WTC11 (cell line): ENCODE measurements around the gene FICD. TPM values are rescaled to one million over a fixed set of nuclear protein-coding genes. Genes with fewer than 3 reads are reported as not detected.

ENCODE experiments used
- ATAC-seq: fragments of 200-7000 bp; cut with Tn5 transposase; 2 replicates; pipeline ENCODE4 v1.10.0; 2021; ENCODE audit warnings: mild to moderate bottlenecking, moderate library complexity
- Bru-seq: library from RNA; stranded (reverse); fragments of 400-500 nt; gene quantifications from one replicate; lab custom pipeline; 2021; lab: Mats Ljungman, UMichigan
- CTCF ChIA-PET: fragments of 300-600 bp; sonication (Branson Sonifier 250); formaldehyde crosslinking; loops from one replicate; lab custom pipeline; 2021; ENCODE audit warnings: antibody characterized with exemption; lab: Charles Lee
- POLR2A ChIA-PET: fragments of 350-600 bp; sonication (Branson Sonifier 250); formaldehyde crosslinking; loops from one replicate; lab custom pipeline; 2021; ENCODE audit warnings: antibody characterized with exemption; lab: Charles Lee
- DNase-seq: peaks from one replicate; pipeline ENCODE4 v3.0.0; 2021; ENCODE audit warnings: low spot score
- H3K27ac Mint-ChIP-seq: 2 replicates; pipeline ENCODE4 v1.8.0; 2021; ENCODE audit warnings: mixed read lengths
- H3K27me3 Mint-ChIP-seq: 2 replicates; pipeline ENCODE4 v1.8.0; 2021; ENCODE audit warnings: low read depth, mild to moderate bottlenecking, moderate library complexity, mixed read lengths
- H3K36me3 Mint-ChIP-seq: 2 replicates; pipeline ENCODE4 v1.8.0; 2021; ENCODE audit warnings: mixed read lengths
- H3K4me1 Mint-ChIP-seq: 2 replicates; pipeline ENCODE4 v1.8.0; 2022; ENCODE audit warnings: mixed read lengths
- H3K4me3 Mint-ChIP-seq: 2 replicates; pipeline ENCODE4 v1.8.0; 2021; ENCODE audit warnings: mild to moderate bottlenecking, moderate library complexity, mixed read lengths
- H3K9me3 Mint-ChIP-seq: 2 replicates; pipeline ENCODE4 v1.8.0; 2021; ENCODE audit warnings: mixed read lengths
- ATF1 ChIP-seq: sonication (generic); formaldehyde crosslinking; IDR thresholded peaks from 2 replicates; pipeline ENCODE4 v1.8.1; 2023; ENCODE audit warnings: mild to moderate bottlenecking, moderate library complexity, missing genetic modification reagents
- CREM ChIP-seq: sonication (generic); formaldehyde crosslinking; IDR thresholded peaks from 2 replicates; pipeline ENCODE4 v1.8.1; 2022; ENCODE audit warnings: mild to moderate bottlenecking, missing genetic modification reagents, moderate library complexity
- FOXP4 ChIP-seq: sonication (generic); formaldehyde crosslinking; IDR thresholded peaks from 2 replicates; pipeline ENCODE4 v1.8.0; 2022; ENCODE audit warnings: mild to moderate bottlenecking, missing genetic modification reagents
- HMGXB4 ChIP-seq: sonication (generic); formaldehyde crosslinking; IDR thresholded peaks from 2 replicates; pipeline ENCODE4 v1.8.1; 2023; ENCODE audit warnings: mild to moderate bottlenecking, moderate library complexity, missing genetic modification reagents
- JAZF1 ChIP-seq: fragments of 250-450 bp; sonication (Bioruptor Pico); IDR thresholded peaks from 2 replicates; pipeline ENCODE4 v1.9.0; 2021; ENCODE audit warnings: moderate library complexity, mild to moderate bottlenecking, inconsistent platforms
- MLX ChIP-seq: sonication (generic); formaldehyde crosslinking; IDR thresholded peaks from 2 replicates; pipeline ENCODE4 v1.8.1; 2023; ENCODE audit warnings: mild to moderate bottlenecking, missing genetic modification reagents, moderate library complexity
- MXD4 ChIP-seq: fragments of 250-450 bp; sonication (Bioruptor Pico); IDR thresholded peaks from 2 replicates; pipeline ENCODE4 v1.8.0; 2021; ENCODE audit warnings: mild to moderate bottlenecking, moderate library complexity, borderline replicate concordance
- MYBL2 ChIP-seq: sonication (generic); formaldehyde crosslinking; IDR thresholded peaks from 2 replicates; pipeline ENCODE4 v1.8.1; 2023; ENCODE audit warnings: mild to moderate bottlenecking, moderate library complexity, missing genetic modification reagents
- NFE2L1 ChIP-seq: sonication (generic); formaldehyde crosslinking; IDR thresholded peaks from 2 replicates; pipeline ENCODE4 v1.8.1; 2023; ENCODE audit warnings: missing genetic modification reagents
- NFYB ChIP-seq: sonication (generic); formaldehyde crosslinking; conservative IDR thresholded peaks from 2 replicates; pipeline ENCODE4 v1.8.0; 2022; ENCODE audit warnings: low read depth, missing genetic modification reagents
- NR1H2 ChIP-seq: sonication (generic); formaldehyde crosslinking; IDR thresholded peaks from 2 replicates; pipeline ENCODE4 v1.9.0; 2021; ENCODE audit warnings: mild to moderate bottlenecking, moderate library complexity, missing genetic modification reagents
- OVOL2 ChIP-seq: fragments of 250-450 bp; sonication (Bioruptor Pico); IDR thresholded peaks from 2 replicates; pipeline ENCODE4 v1.9.0; 2021; ENCODE audit warnings: mild to moderate bottlenecking, borderline replicate concordance
- PRRX2 ChIP-seq: fragments of 250-450 bp; sonication (Bioruptor Pico); IDR thresholded peaks from 2 replicates; pipeline ENCODE4 v1.8.0; 2021; ENCODE audit warnings: mild to moderate bottlenecking
- RELA ChIP-seq: sonication (generic); formaldehyde crosslinking; IDR thresholded peaks from 2 replicates; pipeline ENCODE4 v1.8.1; 2022; ENCODE audit warnings: missing genetic modification reagents, mild to moderate bottlenecking, borderline replicate concordance
- RORB ChIP-seq: fragments of 250-450 bp; sonication (Bioruptor Pico); IDR thresholded peaks from 2 replicates; pipeline ENCODE4 v1.9.0; 2021; ENCODE audit warnings: mild to moderate bottlenecking
- SMAD4 ChIP-seq: sonication (generic); formaldehyde crosslinking; IDR thresholded peaks from 2 replicates; pipeline ENCODE4 v1.8.0; 2022; ENCODE audit warnings: mild to moderate bottlenecking, missing genetic modification reagents
- SOX15 ChIP-seq: fragments of 250-450 bp; sonication (Bioruptor Pico); IDR thresholded peaks from 2 replicates; pipeline ENCODE4 v1.9.0; 2021; ENCODE audit warnings: mild to moderate bottlenecking
- TCF7 ChIP-seq: sonication (generic); formaldehyde crosslinking; IDR thresholded peaks from 2 replicates; pipeline ENCODE4 v1.8.0; 2022; ENCODE audit warnings: mild to moderate bottlenecking, low read depth, missing genetic modification reagents, moderate library complexity
- TEAD4 ChIP-seq: sonication (generic); formaldehyde crosslinking; IDR thresholded peaks from 2 replicates; pipeline ENCODE4 v1.8.0; 2022; ENCODE audit warnings: mild to moderate bottlenecking, missing genetic modification reagents
- ZNF317 ChIP-seq: sonication (generic); formaldehyde crosslinking; IDR thresholded peaks from 2 replicates; pipeline ENCODE4 v1.8.1; 2023; ENCODE audit warnings: low read depth, mild to moderate bottlenecking, moderate library complexity, missing genetic modification reagents, borderline replicate concordance
- ZNF416 ChIP-seq: fragments of 250-450 bp; sonication (Bioruptor Pico); IDR thresholded peaks from 2 replicates; pipeline ENCODE4 v1.9.0; 2021; ENCODE audit warnings: mild to moderate bottlenecking, inconsistent platforms
- ZNF423 ChIP-seq: fragments of 250-450 bp; sonication (Bioruptor Pico); IDR thresholded peaks from 2 replicates; pipeline ENCODE4 v2.1.2; 2022; ENCODE audit warnings: mild to moderate bottlenecking, moderate library complexity
- ZNF425 ChIP-seq: fragments of 250-450 bp; sonication (Bioruptor Pico); conservative IDR thresholded peaks from 2 replicates; pipeline ENCODE4 v1.9.0; 2021; ENCODE audit warnings: mild to moderate bottlenecking
- long read RNA-seq, 3 experiments: library from RNA in 1 of 3; library from capped mRNA in 1 of 3; library from polyadenylated mRNA in 1 of 3; unstranded in 2 of 3; stranded (forward) in 1 of 3; transcript quantifications; one replicate each; pipeline ENCODE4 v2.0.0, GENCODE V29; 2021
- total RNA-seq: library from RNA; stranded (reverse); gene quantifications from 3 replicates; pipeline ENCODE4 v1.2.3, GENCODE V29; 2021
- TF ChIP-seq, protein P1 (sequence below): sonication (generic); formaldehyde crosslinking; IDR thresholded peaks from 2 replicates; pipeline ENCODE4 v1.8.1; 2022; ENCODE audit warnings: mild to moderate bottlenecking, moderate library complexity, missing genetic modification reagents
- TF ChIP-seq, protein P2 (sequence below): sonication (generic); formaldehyde crosslinking; IDR thresholded peaks from 2 replicates; pipeline ENCODE4 v1.8.0; 2022; ENCODE audit warnings: mild to moderate bottlenecking, missing genetic modification reagents
- TF ChIP-seq, protein P3 (sequence below): sonication (generic); formaldehyde crosslinking; IDR thresholded peaks from 2 replicates; pipeline ENCODE4 v1.8.1; 2023; ENCODE audit warnings: mild to moderate bottlenecking, missing genetic modification reagents

Gene FICD
- total RNA-seq: 4.4 to 6.7 TPM (median 6.3 TPM) in 3 replicates
- percentile 77 among the genes with signal in this experiment for Bru-seq, nascent RNA
- long read RNA-seq, experiment 1, transcript FICD-204 (3 exons, 3,347 nt): major isoform, 35 of 39 reads
- long read RNA-seq, experiment 1, partial matches to known transcripts: 1 of 39 reads
- long read RNA-seq, experiment 1, other reads (novel, unspliced or antisense): 3 of 39 reads
- long read RNA-seq, experiment 2, partial matches to known transcripts: 1 of 6 reads
- long read RNA-seq, experiment 2, other reads (novel, unspliced or antisense): 1 of 6 reads
- long read RNA-seq, experiment 3, partial matches to known transcripts: 0 of 4 reads
- long read RNA-seq, experiment 3, other reads (novel, unspliced or antisense): 0 of 4 reads

DNA sequence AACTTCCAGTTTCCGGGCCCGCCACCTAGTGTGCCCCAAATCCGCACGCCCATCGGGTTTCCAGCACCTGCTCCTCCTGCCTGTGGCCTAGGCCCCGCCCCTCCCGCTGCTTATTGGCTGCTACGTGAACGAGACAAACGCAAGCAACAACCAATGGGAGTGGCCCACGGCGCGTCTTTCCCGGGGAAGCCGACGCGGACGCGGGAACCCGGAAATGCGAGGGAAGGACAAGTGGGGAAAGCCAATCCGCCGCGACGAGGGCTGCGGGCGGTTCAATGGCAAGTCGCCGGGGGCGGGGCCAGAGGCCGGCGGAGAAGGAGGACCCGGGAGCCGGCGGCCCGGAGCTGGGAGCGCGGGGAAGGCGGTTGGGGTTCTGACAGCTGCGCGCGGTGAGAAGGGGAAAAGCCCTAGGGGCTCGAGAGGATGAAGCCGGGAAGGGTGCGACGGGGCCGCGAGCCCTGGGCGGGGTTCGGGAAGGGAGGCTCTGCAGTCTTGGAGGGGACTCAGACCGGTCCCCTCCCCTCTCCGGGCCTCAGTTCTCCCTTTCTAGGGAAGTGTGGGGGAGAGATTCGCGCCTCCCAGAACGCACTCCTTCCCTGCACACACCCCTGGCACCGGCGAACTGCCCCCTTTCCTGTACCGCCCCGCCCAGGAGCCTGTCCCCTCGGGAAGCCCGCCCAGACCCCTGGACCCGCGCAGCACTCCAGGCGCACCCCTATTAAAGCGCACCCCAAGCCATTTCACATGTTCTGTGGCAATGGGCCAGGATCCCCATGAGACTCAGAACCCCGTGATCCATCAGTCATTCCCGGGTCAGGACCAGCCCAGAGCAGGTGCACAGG lies at the start of gene FICD:
TSS of gene FICD (plus strand) at position 305 of the 842 bp plus-strand sequence. CDS start 1,696 bp downstream, outside the sequence.
- ChIA-PET POLR2A (no interaction called here), CTCF (interaction anchor here (0.9 to 2.0 kb wide), 5 partner anchors 20 to 597 kb away, joined by 3 to 6 read pairs (median 4); no protein-coding TSS in a partner anchor)
- Mint-ChIP-seq H3K9me3 (no peaks in the 10 kb centered on the region), H3K4me1 (peaks cover 22% of the 10 kb centered on the region), H3K36me3 (peaks cover 16% of the 10 kb centered on the region), H3K27me3 (no peaks in the 10 kb centered on the region; the same call in 1 of the 2 replicates), H3K4me3 (peak within 1 kb of the TSS; percentile 74), H3K27ac (peak within 1 kb of the TSS; percentile 19; the same call in 1 of the 2 replicates)
- DNase-seq (peak; percentile 100), ATAC-seq (peak; percentile 87)
- TF ChIP-seq, protein P1, sequence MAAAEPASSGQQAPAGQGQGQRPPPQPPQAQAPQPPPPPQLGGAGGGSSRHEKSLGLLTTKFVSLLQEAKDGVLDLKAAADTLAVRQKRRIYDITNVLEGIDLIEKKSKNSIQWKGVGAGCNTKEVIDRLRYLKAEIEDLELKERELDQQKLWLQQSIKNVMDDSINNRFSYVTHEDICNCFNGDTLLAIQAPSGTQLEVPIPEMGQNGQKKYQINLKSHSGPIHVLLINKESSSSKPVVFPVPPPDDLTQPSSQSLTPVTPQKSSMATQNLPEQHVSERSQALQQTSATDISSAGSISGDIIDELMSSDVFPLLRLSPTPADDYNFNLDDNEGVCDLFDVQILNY: peak; percentile 83
- no peak for TF ChIP-seq JAZF1 (CRISPR knock-in tag)
- TF ChIP-seq OVOL2 (CRISPR knock-in tag): no peak
- TF ChIP-seq NFE2L1: 0 out of 2 replicates have a peak, but pooled peaks have one; percentile 8
- no peak for TF ChIP-seq ATF1 (CRISPR knock-in tag)
- no peak for TF ChIP-seq ZNF423
- peak; percentile 52; the same call in 1 of the 2 replicates for TF ChIP-seq FOXP4 (CRISPR knock-in tag)
- TF ChIP-seq NFYB (CRISPR knock-in tag): peak; percentile 97
- no peak for TF ChIP-seq HMGXB4 (CRISPR knock-in tag)
- no peak for TF ChIP-seq SOX15 (CRISPR knock-in tag)
- no peak for TF ChIP-seq RORB (CRISPR knock-in tag)
- no peak for TF ChIP-seq PRRX2 (CRISPR knock-in tag)
- no peak for TF ChIP-seq RELA
- peak; percentile 84 for TF ChIP-seq ZNF317 (CRISPR knock-in tag)
- no peak for TF ChIP-seq TEAD4 (CRISPR knock-in tag)
- TF ChIP-seq, protein P2, sequence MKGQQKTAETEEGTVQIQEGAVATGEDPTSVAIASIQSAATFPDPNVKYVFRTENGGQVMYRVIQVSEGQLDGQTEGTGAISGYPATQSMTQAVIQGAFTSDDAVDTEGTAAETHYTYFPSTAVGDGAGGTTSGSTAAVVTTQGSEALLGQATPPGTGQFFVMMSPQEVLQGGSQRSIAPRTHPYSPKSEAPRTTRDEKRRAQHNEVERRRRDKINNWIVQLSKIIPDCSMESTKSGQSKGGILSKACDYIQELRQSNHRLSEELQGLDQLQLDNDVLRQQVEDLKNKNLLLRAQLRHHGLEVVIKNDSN (CRISPR knock-in tag): no peak
- no peak for TF ChIP-seq NR1H2 (CRISPR knock-in tag)
- no peak for TF ChIP-seq MXD4 (CRISPR knock-in tag)
- no peak for TF ChIP-seq TCF7
- TF ChIP-seq ZNF416 (CRISPR knock-in tag): no peak
- TF ChIP-seq, protein P3, sequence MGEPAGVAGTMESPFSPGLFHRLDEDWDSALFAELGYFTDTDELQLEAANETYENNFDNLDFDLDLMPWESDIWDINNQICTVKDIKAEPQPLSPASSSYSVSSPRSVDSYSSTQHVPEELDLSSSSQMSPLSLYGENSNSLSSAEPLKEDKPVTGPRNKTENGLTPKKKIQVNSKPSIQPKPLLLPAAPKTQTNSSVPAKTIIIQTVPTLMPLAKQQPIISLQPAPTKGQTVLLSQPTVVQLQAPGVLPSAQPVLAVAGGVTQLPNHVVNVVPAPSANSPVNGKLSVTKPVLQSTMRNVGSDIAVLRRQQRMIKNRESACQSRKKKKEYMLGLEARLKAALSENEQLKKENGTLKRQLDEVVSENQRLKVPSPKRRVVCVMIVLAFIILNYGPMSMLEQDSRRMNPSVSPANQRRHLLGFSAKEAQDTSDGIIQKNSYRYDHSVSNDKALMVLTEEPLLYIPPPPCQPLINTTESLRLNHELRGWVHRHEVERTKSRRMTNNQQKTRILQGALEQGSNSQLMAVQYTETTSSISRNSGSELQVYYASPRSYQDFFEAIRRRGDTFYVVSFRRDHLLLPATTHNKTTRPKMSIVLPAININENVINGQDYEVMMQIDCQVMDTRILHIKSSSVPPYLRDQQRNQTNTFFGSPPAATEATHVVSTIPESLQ: no peak
- no peak for TF ChIP-seq MLX (CRISPR knock-in tag)
- TF ChIP-seq CREM (CRISPR knock-in tag): peak; percentile 76
- TF ChIP-seq ZNF425 (CRISPR knock-in tag): no peak
- TF ChIP-seq SMAD4: no peak
- TF ChIP-seq MYBL2 (CRISPR knock-in tag): 0 out of 2 replicates have a peak, but pooled peaks have one; percentile 20
